NCI-H82 treated with DMSO at 0.1 percent for 48 hours (cell line): Measurements from ENCODE around the gene EML6.

ENCODE experiments used
- DNase-seq: peaks from one replicate; lab custom pipeline; 2025; ENCODE audit not compliant: unreplicated experiment; lab: John Stamatoyannopoulos, UW

Gene EML6

GRCh38 chr2:54706622-54707021 is 16.8 kb upstream of the EML6 start:
- no peak for DNase-seq

DNA sequence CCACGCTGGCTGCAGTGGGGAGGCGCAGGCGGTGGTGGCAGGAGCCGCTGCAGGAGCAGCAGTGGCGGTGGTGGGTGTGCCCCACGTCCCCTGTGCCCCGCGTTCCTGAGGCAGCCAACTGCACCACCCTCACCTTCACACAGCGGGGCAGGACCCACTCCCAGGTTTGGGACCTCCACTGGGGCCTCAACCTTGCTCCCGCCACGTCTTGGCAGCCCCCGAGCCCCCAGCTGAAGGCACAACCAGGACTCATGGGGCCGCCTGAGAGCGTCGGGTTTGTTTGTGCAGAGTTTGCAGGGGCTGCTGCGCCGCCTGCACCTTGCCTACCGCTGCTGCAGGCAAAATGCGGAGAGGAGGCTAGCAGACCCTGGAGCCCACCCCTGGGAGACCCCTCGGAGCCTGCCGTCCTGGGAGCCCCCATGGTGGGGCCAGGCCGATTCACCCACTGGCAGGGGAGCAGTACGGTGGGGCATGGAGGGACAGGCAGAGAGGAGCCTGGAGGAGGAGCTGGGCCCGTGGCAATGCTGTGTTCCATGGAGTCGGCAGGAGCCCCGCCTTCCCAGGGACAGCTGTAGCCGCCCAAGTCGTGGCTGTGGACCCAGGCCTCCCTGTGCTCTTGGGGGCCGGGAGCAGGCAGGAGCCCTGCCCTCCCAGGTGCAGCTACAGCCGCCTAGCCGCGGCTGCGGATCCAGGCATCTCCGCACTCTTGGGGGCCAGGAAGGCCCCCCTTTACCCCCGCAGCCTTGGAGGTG is 14.7 kb upstream of the EML6 start:
- DNase-seq = no peak

DNA sequence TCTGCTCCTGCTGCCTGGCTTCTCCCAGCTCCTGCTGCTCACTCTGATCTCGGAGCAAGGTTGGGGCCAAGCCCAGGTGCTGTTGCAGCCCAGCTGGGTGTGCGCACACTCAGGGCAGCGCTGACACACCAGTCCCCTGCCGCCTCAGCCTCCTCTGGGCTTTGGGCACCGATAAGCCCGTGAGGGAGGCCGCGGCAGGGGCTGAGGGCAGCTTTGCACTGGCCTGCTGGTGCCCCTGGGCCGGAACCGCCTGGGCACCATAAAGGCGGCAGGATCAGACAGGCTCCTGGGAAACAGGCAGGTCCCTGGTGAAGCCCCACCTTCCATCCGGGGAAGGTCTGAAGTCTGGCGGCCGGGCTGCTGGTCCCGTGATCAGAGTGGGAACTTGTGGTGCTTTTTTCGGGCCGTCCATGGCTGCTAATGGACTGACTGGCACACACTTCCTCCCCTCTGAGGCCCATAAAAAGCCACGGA is 14.1 kb upstream of the EML6 start:
- no peak for DNase-seq

DNA sequence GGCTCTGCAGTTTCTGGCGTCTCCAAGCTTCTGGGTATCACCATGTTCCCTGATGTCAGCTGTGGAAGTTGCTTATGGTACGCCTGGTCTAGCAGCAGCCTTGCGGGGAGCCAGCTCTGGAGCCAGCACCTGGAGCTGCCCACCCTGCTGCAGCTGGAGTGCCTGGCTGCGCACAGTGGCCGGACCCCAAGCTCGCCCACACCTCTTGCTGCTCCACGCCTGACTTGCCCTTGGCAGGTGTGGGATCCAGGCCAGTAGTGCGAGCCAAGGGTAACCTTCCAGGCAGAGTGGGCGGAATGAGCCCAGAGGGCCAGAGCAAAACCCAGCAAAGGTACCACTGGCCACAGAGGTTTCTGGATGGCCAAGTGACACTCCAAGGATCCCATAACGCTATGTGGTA is 13.2 kb upstream of the EML6 start:
- no peak for DNase-seq

DNA sequence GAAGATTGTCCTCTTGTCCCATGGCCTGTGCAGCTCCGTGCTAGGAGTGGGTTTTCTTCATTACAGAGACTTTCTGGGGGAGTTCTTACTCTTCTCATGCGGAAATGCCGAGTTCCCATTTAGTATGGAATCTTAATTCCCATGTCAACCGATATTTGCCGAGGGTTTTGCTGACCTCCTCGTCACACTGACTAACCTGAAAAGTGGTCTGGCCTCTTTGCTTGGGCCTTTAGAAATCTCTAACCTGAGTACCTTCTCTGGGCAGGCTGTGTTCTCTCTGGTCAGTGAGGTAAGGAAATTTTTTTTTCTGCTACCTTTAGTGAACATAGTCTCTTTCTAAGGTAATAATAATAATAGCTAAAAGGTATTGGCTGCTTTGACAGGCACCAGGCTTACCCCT is 10.9 kb upstream of the EML6 start:
- DNase-seq = no peak

DNA sequence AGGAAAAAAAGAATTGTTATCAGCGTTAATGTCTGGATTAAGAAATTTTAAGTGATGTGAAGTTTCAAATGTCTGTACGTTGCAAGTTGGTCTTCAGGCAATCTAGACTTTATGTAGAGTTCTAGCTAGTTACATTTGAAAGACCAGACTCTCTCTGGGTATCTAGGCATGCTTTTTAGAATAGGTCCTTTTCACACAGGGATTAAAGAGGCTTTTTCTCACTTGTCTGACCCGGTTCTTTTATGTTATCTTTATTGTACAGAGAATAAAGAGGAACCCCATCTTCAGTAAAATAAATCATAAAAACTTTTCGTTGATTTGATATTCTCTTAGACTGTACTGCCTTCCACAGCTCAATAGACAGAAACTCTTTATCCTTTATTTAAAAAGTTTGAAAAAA is 8.5 kb upstream of the EML6 start:
- no peak for DNase-seq

DNA sequence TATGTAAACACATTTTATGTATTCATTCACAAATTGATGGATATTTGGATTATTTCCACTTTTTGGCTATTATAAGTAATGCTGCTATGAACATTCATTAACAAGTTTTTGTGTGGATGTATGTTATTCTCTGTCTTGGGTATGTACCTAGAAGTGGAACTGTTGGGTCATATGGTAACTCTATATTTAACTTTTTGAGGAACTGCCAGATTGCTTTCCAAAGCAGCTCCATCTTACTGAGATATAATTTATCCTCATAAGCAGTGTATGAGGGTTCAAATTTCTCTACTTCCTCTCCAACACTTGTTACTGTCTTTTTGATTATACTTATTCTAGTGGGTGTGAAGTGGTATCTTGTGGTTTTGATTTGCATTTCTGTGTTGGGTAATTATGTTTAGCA is 7.1 kb upstream of the EML6 start:
- no peak for DNase-seq

GRCh38 chr2:54720563-54720962 is 2.9 kb upstream of the EML6 start:
- DNase-seq = no peak

GRCh38 chr2:54722641-54723040 is 821 bp upstream of the EML6 start:
- no peak for DNase-seq

- DNase-seq = no peak
These were observed 616 bp downstream of the EML6 start for GRCh38 chr2:54723996-54724559.

GRCh38 chr2:54724560-54725342 is 1.3 kb downstream of the EML6 start:
- DNase-seq = no peak

GRCh38 chr2:54725343-54726099 is 2.1 kb downstream of the EML6 start:
- no peak for DNase-seq

GRCh38 chr2:54726431-54726830 is 3.0 kb downstream of the EML6 start:
- no peak for DNase-seq

DNA sequence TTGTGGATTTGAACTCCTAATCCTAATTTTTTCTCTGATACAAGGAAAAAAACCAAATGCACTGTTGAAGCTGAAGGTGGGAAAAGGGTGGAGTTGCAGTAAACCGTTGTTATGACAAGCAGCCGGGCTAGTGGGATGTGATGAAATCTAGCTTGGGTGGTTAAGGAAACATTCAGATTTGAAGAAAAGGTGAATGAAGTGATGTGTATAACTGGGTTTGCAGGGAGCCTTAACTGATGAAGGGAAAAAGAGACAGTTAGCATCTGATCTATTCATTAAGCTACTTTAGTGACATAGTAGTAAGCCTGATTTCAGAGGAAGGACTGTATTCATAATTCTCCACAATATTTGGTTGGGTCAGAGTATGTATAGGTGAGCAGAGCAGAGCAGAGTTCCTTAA is 3.5 kb downstream of the EML6 start:
- no peak for DNase-seq

- no peak for DNase-seq
These were observed 5.2 kb downstream of the EML6 start for GRCh38 chr2:54728669-54729120.

DNA sequence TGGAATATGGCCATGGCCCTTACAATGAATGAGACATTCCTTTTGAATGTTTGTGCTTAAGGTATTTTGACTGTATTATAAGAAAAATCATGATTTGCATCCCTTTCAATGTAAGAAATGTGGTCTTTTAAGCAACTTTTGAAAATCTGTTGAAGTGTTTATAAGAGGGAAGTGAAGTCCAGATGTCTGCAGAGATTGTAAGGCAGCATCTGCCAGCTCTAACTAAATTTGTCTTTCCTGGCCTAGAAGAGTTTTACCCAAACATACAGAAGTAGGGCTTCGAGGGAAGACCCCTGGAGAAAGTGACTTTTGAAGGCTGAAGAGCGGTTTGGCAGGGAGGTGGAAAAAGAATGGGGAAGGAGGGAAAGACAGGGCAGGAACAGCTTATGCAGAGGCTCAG is 12.2 kb downstream of the EML6 start:
- no peak for DNase-seq

DNA sequence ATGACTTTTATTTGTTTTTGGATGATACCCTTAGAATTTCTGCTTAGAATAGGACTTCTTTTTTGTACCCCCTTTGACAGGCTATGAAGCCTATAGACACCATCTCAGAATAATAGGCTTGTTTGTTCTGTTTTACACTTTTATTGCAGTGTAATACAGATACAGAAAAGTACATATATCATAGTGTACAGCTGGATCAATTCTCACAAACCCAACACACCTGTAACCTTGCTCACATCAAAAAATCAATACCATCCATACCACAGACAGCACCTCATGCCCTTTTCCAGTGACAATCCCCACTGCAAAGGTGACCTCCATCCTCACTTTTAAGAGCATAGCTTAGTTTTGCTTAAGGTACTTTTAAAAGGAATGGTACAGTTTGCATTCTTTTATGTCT is 14.8 kb downstream of the EML6 start:
- DNase-seq = no peak

DNA sequence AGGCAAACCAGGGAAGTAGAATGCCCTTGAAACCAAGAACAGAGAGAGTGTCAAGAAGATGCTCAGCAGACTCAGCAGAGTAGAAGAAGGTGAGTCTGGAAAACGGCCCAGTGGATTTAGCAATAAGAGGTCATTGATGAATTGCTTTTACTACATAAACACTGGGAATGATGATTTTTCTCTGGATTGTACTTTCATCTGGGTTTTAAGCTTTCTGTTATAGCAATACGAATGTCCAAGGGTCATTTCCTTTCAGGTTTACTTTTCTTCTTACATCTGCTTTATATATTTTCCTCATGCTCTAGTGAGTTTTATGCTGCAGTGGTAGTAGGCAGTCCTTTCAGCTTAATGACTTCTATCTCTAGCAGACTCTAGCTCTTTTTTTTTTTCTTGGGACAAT is 16.9 kb downstream of the EML6 start:
- DNase-seq = no peak

- no peak for DNase-seq
These were observed 17.8 kb downstream of the EML6 start for GRCh38 chr2:54741250-54741649.

GRCh38 chr2:54750040-54750439 is 26.6 kb downstream of the EML6 start:
- DNase-seq = no peak

- DNase-seq = no peak
These were observed 29.0 kb downstream of the EML6 start for GRCh38 chr2:54752439-54752838.
